Measurements from ENCODE around the gene EYA3.

EYA3 gene, protein sequence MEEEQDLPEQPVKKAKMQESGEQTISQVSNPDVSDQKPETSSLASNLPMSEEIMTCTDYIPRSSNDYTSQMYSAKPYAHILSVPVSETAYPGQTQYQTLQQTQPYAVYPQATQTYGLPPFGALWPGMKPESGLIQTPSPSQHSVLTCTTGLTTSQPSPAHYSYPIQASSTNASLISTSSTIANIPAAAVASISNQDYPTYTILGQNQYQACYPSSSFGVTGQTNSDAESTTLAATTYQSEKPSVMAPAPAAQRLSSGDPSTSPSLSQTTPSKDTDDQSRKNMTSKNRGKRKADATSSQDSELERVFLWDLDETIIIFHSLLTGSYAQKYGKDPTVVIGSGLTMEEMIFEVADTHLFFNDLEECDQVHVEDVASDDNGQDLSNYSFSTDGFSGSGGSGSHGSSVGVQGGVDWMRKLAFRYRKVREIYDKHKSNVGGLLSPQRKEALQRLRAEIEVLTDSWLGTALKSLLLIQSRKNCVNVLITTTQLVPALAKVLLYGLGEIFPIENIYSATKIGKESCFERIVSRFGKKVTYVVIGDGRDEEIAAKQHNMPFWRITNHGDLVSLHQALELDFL

DNA sequence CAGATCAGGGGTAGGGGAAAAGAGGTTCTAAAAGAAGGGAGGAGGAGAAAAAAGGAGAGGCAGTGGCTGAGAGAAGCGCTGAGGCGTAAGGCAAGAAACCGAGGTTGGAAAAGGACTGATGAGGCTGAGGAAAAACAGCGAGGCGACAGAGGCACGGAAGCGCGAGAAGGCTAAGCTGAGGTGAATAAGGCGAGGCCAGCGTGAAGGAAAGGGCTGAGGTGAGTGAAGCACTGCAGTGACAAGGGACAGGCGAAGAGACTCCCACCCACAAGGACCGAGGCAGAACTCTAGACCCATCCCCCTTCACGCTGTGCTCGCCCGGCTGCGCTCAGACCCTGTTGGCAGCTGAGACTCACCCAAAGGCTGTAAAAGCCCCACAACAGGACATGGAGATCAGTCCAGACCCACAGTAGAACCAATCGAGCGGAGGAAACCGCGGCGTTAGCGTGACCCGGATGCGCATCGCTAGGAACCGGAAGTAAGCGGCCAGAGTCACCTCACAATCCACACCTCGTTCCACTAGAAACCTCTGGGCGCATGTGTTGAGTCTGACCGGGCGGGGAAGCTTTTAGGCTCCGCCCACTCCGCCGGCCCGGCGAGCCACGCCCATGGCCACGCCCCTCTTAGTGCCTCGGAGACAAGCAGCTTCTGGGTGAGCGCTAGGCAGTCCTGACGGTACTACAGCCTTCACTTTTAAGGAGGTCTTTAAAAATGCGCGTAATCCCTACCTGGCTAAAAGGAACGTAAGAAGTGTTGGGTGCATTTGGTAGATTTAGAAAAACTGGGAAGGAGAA is at the start of gene EYA3:
TSS of gene EYA3 (minus strand) at position 443 of the 794 bp plus-strand sequence. CDS start 30,584 bp downstream, outside the sequence.
- DNase-seq (peak; percentile 100), ATAC-seq (ENCODE audit: insufficient read depth, low read depth) (peak; percentile 91)
- peak within 1 kb of the TSS; percentile 86 for H3K4me2 ChIP-seq (ENCODE audit: insufficient read depth, low read length)
- peaks cover 50% of the 10 kb centered on the region for H3K79me2 ChIP-seq (ENCODE audit: insufficient read depth, low read length)
- no peaks in the 10 kb centered on the region for H3K27me3 ChIP-seq (ENCODE audit: insufficient read depth, low read length, poor library complexity)
- no peaks in the 10 kb centered on the region for H3K9me3 ChIP-seq (ENCODE audit: insufficient read depth, low read length, severe bottlenecking)
- peak within 1 kb of the TSS; percentile 92 for H3K27ac ChIP-seq (ENCODE audit: low read length)
- peaks cover 3% of the 10 kb centered on the region; the same call in 1 of the 2 replicates for H4K20me1 ChIP-seq (ENCODE audit: insufficient read depth, low read length)
- peaks cover 37% of the 10 kb centered on the region for H3K4me1 ChIP-seq (ENCODE audit: insufficient read depth, low read length)
- no peaks in the 10 kb centered on the region for H3K36me3 ChIP-seq (ENCODE audit: insufficient read depth, low read length)
- TF ChIP-seq EZH2 (IDR thresholded peaks at IDR 0.05; ENCODE audit: borderline replicate concordance, low read depth, low read length, severe bottlenecking) = no peak
- TF ChIP-seq, protein P1, sequence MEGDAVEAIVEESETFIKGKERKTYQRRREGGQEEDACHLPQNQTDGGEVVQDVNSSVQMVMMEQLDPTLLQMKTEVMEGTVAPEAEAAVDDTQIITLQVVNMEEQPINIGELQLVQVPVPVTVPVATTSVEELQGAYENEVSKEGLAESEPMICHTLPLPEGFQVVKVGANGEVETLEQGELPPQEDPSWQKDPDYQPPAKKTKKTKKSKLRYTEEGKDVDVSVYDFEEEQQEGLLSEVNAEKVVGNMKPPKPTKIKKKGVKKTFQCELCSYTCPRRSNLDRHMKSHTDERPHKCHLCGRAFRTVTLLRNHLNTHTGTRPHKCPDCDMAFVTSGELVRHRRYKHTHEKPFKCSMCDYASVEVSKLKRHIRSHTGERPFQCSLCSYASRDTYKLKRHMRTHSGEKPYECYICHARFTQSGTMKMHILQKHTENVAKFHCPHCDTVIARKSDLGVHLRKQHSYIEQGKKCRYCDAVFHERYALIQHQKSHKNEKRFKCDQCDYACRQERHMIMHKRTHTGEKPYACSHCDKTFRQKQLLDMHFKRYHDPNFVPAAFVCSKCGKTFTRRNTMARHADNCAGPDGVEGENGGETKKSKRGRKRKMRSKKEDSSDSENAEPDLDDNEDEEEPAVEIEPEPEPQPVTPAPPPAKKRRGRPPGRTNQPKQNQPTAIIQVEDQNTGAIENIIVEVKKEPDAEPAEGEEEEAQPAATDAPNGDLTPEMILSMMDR (IDR thresholded peaks at IDR 0.05; ENCODE audit: borderline replicate concordance, extremely low read depth, low read length, poor library complexity, severe bottlenecking) = no peak
- peak within 1 kb of the TSS; percentile 82 to 91 for H3K4me3 ChIP-seq (ENCODE audit: low read depth in 1 of 2, low read length in 2 of 2)
- H3K9ac ChIP-seq (ENCODE audit: low read depth, low read length) = peak within 1 kb of the TSS; percentile 72
- H2AFZ ChIP-seq (ENCODE audit: low read depth, low read length) = peak within 1 kb of the TSS; percentile 85

- H3K4me2 ChIP-seq (ENCODE audit: insufficient read depth, low read length) = no peak overlapping the region
- H3K9me3 ChIP-seq (ENCODE audit: insufficient read depth, low read length, severe bottlenecking) = no peaks in the 10 kb centered on the region
- no peaks in the 10 kb centered on the region for H3K79me2 ChIP-seq (ENCODE audit: insufficient read depth, low read length)
- ATAC-seq (ENCODE audit: insufficient read depth, low read depth) (no peak), DNase-seq (no peak)
- no peaks in the 10 kb centered on the region for H3K36me3 ChIP-seq (ENCODE audit: insufficient read depth, low read length)
- no peak overlapping the region for H3K9ac ChIP-seq (ENCODE audit: low read depth, low read length)
- H3K27me3 ChIP-seq (ENCODE audit: insufficient read depth, low read length, poor library complexity) = no peaks in the 10 kb centered on the region
- H4K20me1 ChIP-seq (ENCODE audit: insufficient read depth, low read length) = no peaks in the 10 kb centered on the region
- H2AFZ ChIP-seq (ENCODE audit: low read depth, low read length) = no peak overlapping the region
- H3K4me1 ChIP-seq (ENCODE audit: insufficient read depth, low read length) = no peaks in the 10 kb centered on the region
- TF ChIP-seq EZH2 (IDR thresholded peaks at IDR 0.05; ENCODE audit: borderline replicate concordance, low read depth, low read length, severe bottlenecking) = no peak
- no peak overlapping the region for H3K4me3 ChIP-seq (ENCODE audit: low read depth in 1 of 2, low read length in 2 of 2)
- no peak overlapping the region for H3K27ac ChIP-seq (ENCODE audit: low read length)
Observed at GRCh38 chr1:28136922-28137613, 48.7 kb upstream of the EYA3 start.

GRCh38 chr1:28136169-28136921 is 47.9 kb upstream of the EYA3 start:
- H3K9ac ChIP-seq (ENCODE audit: low read depth, low read length) = no peak overlapping the region
- TF ChIP-seq, protein P1 (IDR thresholded peaks at IDR 0.05; ENCODE audit: borderline replicate concordance, extremely low read depth, low read length, poor library complexity, severe bottlenecking) = no peak
- no peak for TF ChIP-seq EZH2 (IDR thresholded peaks at IDR 0.05; ENCODE audit: borderline replicate concordance, low read depth, low read length, severe bottlenecking)
- H3K27ac ChIP-seq (ENCODE audit: low read length) = no peak overlapping the region
- no peaks in the 10 kb centered on the region for H3K27me3 ChIP-seq (ENCODE audit: insufficient read depth, low read length, poor library complexity)
- no peaks in the 10 kb centered on the region for H3K9me3 ChIP-seq (ENCODE audit: insufficient read depth, low read length, severe bottlenecking)
- no peak for ATAC-seq (ENCODE audit: insufficient read depth, low read depth)
- no peak overlapping the region for H2AFZ ChIP-seq (ENCODE audit: low read depth, low read length)
- no peak for DNase-seq
- H3K4me2 ChIP-seq (ENCODE audit: insufficient read depth, low read length) = no peak overlapping the region
- H4K20me1 ChIP-seq (ENCODE audit: insufficient read depth, low read length) = no peaks in the 10 kb centered on the region
- no peak overlapping the region for H3K4me3 ChIP-seq (ENCODE audit: low read depth in 1 of 2, low read length in 2 of 2)
- H3K36me3 ChIP-seq (ENCODE audit: insufficient read depth, low read length) = no peaks in the 10 kb centered on the region
- no peaks in the 10 kb centered on the region for H3K79me2 ChIP-seq (ENCODE audit: insufficient read depth, low read length)
- H3K4me1 ChIP-seq (ENCODE audit: insufficient read depth, low read length) = no peaks in the 10 kb centered on the region

All from DND-41 (cell line).